Right lobe of liver (tissue), 6 donors: Measurements from ENCODE around the gene PCSK7. TPM values are rescaled to one million over a fixed set of nuclear protein-coding genes. Genes with fewer than 3 reads are reported as not detected.

Source experiments
- ATAC-seq, 4 donors: fragments of 200-7000 bp; cut with Tn5 transposase; one replicate each; pipeline ENCODE4 v1.9.1; 2020; ENCODE audit warnings: mild to moderate bottlenecking in 4 of 4, moderate library complexity in 4 of 4
- DNase-seq, 3 donors: peaks; one replicate each; pipeline ENCODE4 v3.0.0-alpha.2; 2020
- H3K27ac ChIP-seq, 3 donors: fragments of 200-600 bp; one replicate each; pipeline ENCODE4 v1.8.0; 2022
- H3K27me3 ChIP-seq, 2 donors: fragments of 200-600 bp; one replicate each; pipeline ENCODE4 v1.8.0; 2022
- H3K36me3 ChIP-seq, 4 donors: fragments of 200-600 bp; sonication (generic) in 1 of 4; one replicate each; pipeline versions ENCODE4 v1.5.1 to v1.8.0; 2017 to 2022; ENCODE audit warnings: control low read depth in 1 of 4
- H3K4me1 ChIP-seq, 4 donors: fragments of 200-600 bp; sonication (generic) in 1 of 4; one replicate each; pipeline versions ENCODE4 v1.5.1 to v1.8.0; 2017 to 2022; ENCODE audit warnings: control low read depth in 1 of 4
- H3K4me3 ChIP-seq, 3 donors: fragments of 200-600 bp; one replicate each; pipeline ENCODE4 v1.8.0; 2022
- H3K9me3 ChIP-seq, 4 donors: fragments of 200-600 bp; sonication (generic) in 1 of 4; one replicate each; pipeline versions ENCODE4 v1.5.1 to v1.8.0; 2017 to 2022; ENCODE audit warnings: control low read depth in 1 of 4
- POLR2A ChIP-seq: fragments of 450-650 bp; IDR thresholded peaks from one replicate; pipeline ENCODE4 v1.6.1; 2017; ENCODE audit warnings: antibody characterized with exemption, mild to moderate bottlenecking
- WGBS: methylation state at CpG from one replicate; pipeline ENCODE4 v1.1.6; 2018; ENCODE audit warnings: low coverage, low lambda C conversion rate; ENCODE audit not compliant: insufficient coverage; ENCODE audit errors: missing lambda C conversion rate; 5-methylcytosine and 5-hydroxymethylcytosine counted together
- intact Hi-C, 2 donors: fragments of 100-400 bp; cut with DNase I; formaldehyde crosslinking; loops; one replicate each; pipeline versions ENCODE4 v1.11.2 to v1.14.1; 2022
- total RNA-seq, 6 experiments: library from RNA; depleted of rRNA in 2 of 6; stranded (reverse); fragments of >200 nt in 2 of 6; fragmentation: NEBNext Ultra II Directional in 3 of 6; extraction: Animal tissue kit (Norgen Biotek cat#: 25700) in 3 of 6; gene quantifications; one replicate each; pipeline versions ENCODE4 v1.1.0 to v1.2.4, GENCODE V29; 2016 to 2023
- TF ChIP-seq, protein P1 (sequence below), 4 donors: fragments of 200-600 bp in 3 of 4; fragments of 450-650 bp in 1 of 4; IDR thresholded peaks; one replicate each; pipeline versions ENCODE4 v1.5.1 to v1.8.0; 2016 to 2022; ENCODE audit warnings: antibody characterized with exemption in 4 of 4, mild to moderate bottlenecking in 2 of 4
- donor health status: DM: no; HTN: yes; CAD: no.
- donor health status: DM: no; HTN: no; CAD: no.
- donor health status: DM: no; HTN: no; CAD: no.
- donor health status: DM: no; HTN: yes; CAD: no.
- donor health status: DM: no; HTN: yes; CAD: no.

PCSK7 gene
- total RNA-seq, 6 experiments from 2014 or later: 19.3 to 28.5 (median 25.8) TPM

DNA sequence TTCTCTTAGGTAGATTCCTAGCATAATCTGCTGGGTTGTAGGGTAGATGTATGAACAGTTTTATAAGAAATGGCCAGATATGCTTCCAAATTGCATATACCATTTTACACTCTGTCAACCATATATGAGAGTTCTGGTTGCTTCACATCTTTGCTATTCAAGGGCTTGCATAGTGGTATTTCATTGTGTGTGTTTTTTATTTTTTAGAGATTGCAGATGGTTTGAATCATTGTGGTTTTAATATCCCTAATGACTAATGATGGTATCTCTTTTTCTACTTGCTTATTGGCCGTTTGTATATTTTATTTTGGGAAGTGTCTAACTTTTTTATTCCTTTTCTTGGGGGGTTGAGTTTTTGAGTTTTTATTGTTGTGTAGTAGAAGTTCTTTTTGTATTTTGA is 27.5 kb upstream of the PCSK7 start:
- H3K4me3 ChIP-seq: no peak overlapping the region
- 60% methylated on average over 1 of the region's 1 CpG for WGBS
- intact Hi-C loops: no loop called here
- DNase-seq (no peak), ATAC-seq (no peak)
- H3K27me3 ChIP-seq: no peaks in the 10 kb centered on the region
- no peak for TF ChIP-seq POLR2A
- H3K4me1 ChIP-seq: no peaks in the 10 kb centered on the region
- peaks cover 0 to 4% (median 0%) of the 10 kb centered on the region in 4 donors for H3K36me3 ChIP-seq
- no peak overlapping the region for H3K27ac ChIP-seq
- H3K9me3 ChIP-seq: no peaks in the 10 kb centered on the region

GRCh38 chr11:117258576-117258975 is 26.7 kb upstream of the PCSK7 start:
- Histone ChIP-seq H3K4me1 (no peaks in the 10 kb centered on the region), H3K4me3 (no peak overlapping the region), H3K36me3 (peaks cover 0 to 4% (median 2%) of the 10 kb centered on the region in 4 donors), H3K27me3 (no peaks in the 10 kb centered on the region), H3K9me3 (no peaks in the 10 kb centered on the region), H3K27ac (no peak overlapping the region)
- 86% methylated on average over 2 of the region's 2 CpGs for WGBS
- no peak for TF ChIP-seq POLR2A
- TF ChIP-seq, protein P1, sequence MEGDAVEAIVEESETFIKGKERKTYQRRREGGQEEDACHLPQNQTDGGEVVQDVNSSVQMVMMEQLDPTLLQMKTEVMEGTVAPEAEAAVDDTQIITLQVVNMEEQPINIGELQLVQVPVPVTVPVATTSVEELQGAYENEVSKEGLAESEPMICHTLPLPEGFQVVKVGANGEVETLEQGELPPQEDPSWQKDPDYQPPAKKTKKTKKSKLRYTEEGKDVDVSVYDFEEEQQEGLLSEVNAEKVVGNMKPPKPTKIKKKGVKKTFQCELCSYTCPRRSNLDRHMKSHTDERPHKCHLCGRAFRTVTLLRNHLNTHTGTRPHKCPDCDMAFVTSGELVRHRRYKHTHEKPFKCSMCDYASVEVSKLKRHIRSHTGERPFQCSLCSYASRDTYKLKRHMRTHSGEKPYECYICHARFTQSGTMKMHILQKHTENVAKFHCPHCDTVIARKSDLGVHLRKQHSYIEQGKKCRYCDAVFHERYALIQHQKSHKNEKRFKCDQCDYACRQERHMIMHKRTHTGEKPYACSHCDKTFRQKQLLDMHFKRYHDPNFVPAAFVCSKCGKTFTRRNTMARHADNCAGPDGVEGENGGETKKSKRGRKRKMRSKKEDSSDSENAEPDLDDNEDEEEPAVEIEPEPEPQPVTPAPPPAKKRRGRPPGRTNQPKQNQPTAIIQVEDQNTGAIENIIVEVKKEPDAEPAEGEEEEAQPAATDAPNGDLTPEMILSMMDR (IDR thresholded peaks at IDR 0.05): no peak
- intact Hi-C loops: no loop called here
- no peak for DNase-seq
- ATAC-seq: no peak

GRCh38 chr11:117256573-117256972 is 24.7 kb upstream of the PCSK7 start:
- no peak overlapping the region for H3K4me3 ChIP-seq
- TF ChIP-seq, protein P1 (IDR thresholded peaks at IDR 0.05): no peak
- no peak for TF ChIP-seq POLR2A
- no peaks in the 10 kb centered on the region for H3K4me1 ChIP-seq
- no peaks in the 10 kb centered on the region for H3K27me3 ChIP-seq
- no peak for DNase-seq
- intact Hi-C loops: no loop called here
- no peak overlapping the region for H3K27ac ChIP-seq
- ATAC-seq: no peak
- WGBS: 58% methylated on average over 2 of the region's 2 CpGs
- no peaks in the 10 kb centered on the region for H3K9me3 ChIP-seq
- peaks cover 0 to 5% (median 2%) of the 10 kb centered on the region in 4 donors for H3K36me3 ChIP-seq

DNA sequence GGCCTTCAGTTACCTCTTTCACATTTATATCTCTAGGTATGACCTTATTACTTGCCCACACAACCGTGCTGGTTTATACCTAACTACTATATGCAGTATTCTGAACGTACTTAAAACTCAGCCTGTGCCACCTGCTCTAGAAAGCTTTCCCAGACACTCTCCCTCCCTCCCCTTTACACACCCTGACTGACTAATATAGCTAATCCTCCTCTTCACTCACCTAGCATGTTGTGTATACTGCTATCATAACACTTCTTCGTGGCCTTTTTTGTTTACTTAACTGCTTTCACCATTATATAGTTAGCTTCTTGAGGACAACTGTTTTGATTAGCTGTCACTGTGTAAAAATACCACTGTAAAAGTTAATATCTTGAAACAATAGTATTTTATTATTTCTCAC is 24.1 kb upstream of the PCSK7 start:
- Histone ChIP-seq H3K36me3 (peaks cover 0 to 5% (median 2%) of the 10 kb centered on the region in 4 donors), H3K27ac (no peak overlapping the region), H3K4me1 (no peaks in the 10 kb centered on the region), H3K27me3 (no peaks in the 10 kb centered on the region), H3K9me3 (no peaks in the 10 kb centered on the region), H3K4me3 (no peak overlapping the region)
- intact Hi-C loops: no loop called here
- ATAC-seq: no peak
- DNase-seq: no peak
- TF ChIP-seq, protein P1 (IDR thresholded peaks at IDR 0.05): no peak
- no peak for TF ChIP-seq POLR2A
- WGBS: 83% methylated on average over 3 of the region's 3 CpGs

DNA sequence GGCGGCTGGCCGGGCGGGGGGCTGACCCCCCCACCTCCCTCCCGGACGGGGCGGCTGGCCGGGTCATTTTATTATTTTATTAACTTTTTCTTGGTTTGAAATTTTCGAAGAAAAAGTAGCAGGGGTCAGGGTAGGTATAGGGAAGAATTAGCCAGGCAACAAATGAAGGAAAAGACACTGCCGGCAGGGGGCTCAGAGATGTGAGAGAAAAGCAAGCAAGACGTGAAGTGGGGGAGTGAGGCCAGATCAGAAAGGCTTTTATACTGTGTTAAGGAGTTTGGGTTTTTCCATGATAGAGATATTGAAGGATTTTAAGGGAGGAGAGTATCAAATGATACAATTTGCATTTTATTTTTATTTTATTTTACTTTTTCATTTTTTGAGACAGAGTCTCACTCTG is 19.6 kb upstream of the PCSK7 start:
- intact Hi-C loops: no loop called here
- H3K27ac ChIP-seq: no peak overlapping the region
- peaks cover 0 to 38% (median 15%) of the 10 kb centered on the region in 4 donors for H3K36me3 ChIP-seq
- no peak for TF ChIP-seq POLR2A
- TF ChIP-seq, protein P1 (IDR thresholded peaks at IDR 0.05): no peak
- no peak overlapping the region for H3K4me3 ChIP-seq
- WGBS: 94% methylated on average over 8 of the region's 10 CpGs
- no peaks in the 10 kb centered on the region for H3K9me3 ChIP-seq
- no peaks in the 10 kb centered on the region for H3K27me3 ChIP-seq
- DNase-seq: no peak
- ATAC-seq: no peak
- H3K4me1 ChIP-seq: no peaks in the 10 kb centered on the region
